ENCODE data around the gene NAA40.

Gene NAA40

DNA sequence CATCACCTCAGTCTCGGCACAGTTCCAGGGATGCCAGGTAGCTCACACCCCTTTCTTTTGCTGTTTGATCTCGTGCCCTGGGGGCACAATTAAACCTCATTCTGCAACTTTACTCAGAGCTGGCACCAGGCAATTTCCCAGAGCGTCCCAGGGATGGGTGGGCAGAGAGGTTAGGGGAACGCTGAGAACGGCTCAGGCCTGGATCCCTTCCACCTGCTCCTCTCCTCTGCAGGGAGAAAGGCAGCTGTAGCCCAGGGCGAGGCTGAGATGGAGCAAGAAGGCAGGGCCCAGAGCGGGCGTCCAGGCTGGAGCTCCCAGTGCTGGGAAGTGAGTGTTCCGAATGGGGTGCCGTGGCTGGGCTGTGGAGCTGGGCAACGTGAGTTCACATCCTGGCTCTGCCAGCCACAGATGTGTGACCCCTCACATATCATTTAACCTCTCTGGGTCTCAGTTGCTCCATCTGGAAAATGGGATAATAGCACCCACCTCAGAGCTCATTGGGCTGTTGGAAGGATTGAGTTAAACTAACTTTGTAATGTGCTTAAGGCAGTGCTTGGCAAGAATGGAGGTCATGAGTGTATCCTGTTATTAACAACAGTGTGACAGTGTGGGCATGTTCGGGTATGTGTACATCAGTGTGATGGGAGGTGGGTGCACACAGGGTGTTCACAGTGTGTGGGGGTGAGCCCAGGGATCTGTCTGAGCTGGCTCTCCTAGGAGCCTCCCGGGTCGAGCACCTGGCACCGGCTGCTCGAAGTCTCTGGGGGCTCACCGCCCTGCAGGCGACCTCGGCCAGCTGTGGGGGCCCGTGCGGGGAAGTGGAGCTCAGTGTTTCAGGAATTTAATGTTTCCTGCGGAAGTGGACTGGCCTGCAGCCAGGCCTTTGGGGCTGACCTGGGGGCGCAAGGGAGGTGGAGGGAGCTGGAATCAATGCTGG, 63.0 kb downstream of the NAA40 start:
- peak overlapping the region; percentile 77 to 97 (median 92) for H3K4me2 ChIP-seq
- peaks cover 16 to 24% (median 20%) of the 10 kb centered on the region in 11 experiments for H3K36me3 ChIP-seq
- H3K9ac ChIP-seq = peak overlapping the region in 8 of 11 experiments; percentile 1 to 56 (median 41); a peak in 12 of 22 replicates
- H3K4me1 ChIP-seq = peaks cover 55 to 79% (median 73%) of the 10 kb centered on the region in 10 experiments
- H3K27me3 ChIP-seq = peaks cover 9 to 44% (median 24%) of the 10 kb centered on the region in 11 experiments
- no peaks in the 10 kb centered on the region for H3K9me3 ChIP-seq (replicated peaks in 1 of 11)
- peaks cover 35 to 95% (median 79%) of the 10 kb centered on the region in 11 experiments; a peak in 21 of 22 replicates for H4K20me1 ChIP-seq
- no peak for TF ChIP-seq Cebpa-rat (IDR thresholded peaks at IDR 0.05)
- peak overlapping the region in 3 of 11 experiments; percentile 25 to 55 (median 46); a peak in 5 of 22 replicates for H3K27ac ChIP-seq
- H3K4me3 ChIP-seq = peak overlapping the region in 2 of 10 experiments; percentile 28 to 38; a peak in 2 of 20 replicates

GRCh38 chr11:64003807-64004589, 65.2 kb downstream of the NAA40 start:
- Histone ChIP-seq H3K9me3 (replicated peaks in 1 of 11) (no peaks in the 10 kb centered on the region), H4K20me1 (peaks cover 13 to 95% (median 73%) of the 10 kb centered on the region in 11 experiments; a peak in 21 of 22 replicates), H3K4me2 (peak overlapping the region in 8 of 11 experiments; percentile 4 to 95 (median 36); a peak in 12 of 22 replicates), H3K36me3 (peaks cover 0 to 2% (median 0%) of the 10 kb centered on the region in 11 experiments; a peak in 1 of 22 replicates), H3K9ac (no peak overlapping the region), H3K4me1 (peaks cover 47 to 69% (median 63%) of the 10 kb centered on the region in 10 experiments), H3K27me3 (peaks cover 32 to 65% (median 45%) of the 10 kb centered on the region in 11 experiments), H3K4me3 (no peak overlapping the region), H3K27ac (peak overlapping the region in 1 of 11 experiments; percentile 24; a peak in 1 of 22 replicates)
- no peak for TF ChIP-seq Cebpa-rat (IDR thresholded peaks at IDR 0.05)

GRCh38 chr11:64004590-64004984, 65.8 kb downstream of the NAA40 start:
- Histone ChIP-seq H3K27ac (no peak overlapping the region), H3K27me3 (peaks cover 34 to 66% (median 47%) of the 10 kb centered on the region in 11 experiments), H3K4me2 (peak overlapping the region in 5 of 11 experiments; percentile 4 to 95 (median 43); a peak in 2 of 22 replicates), H3K36me3 (no peaks in the 10 kb centered on the region), H3K4me3 (no peak overlapping the region), H3K9me3 (replicated peaks in 1 of 11) (no peaks in the 10 kb centered on the region), H4K20me1 (peaks cover 7 to 95% (median 67%) of the 10 kb centered on the region in 11 experiments; a peak in 21 of 22 replicates), H3K4me1 (peaks cover 41 to 63% (median 58%) of the 10 kb centered on the region in 10 experiments), H3K9ac (no peak overlapping the region)
- no peak for TF ChIP-seq Cebpa-rat (IDR thresholded peaks at IDR 0.05)

- TF ChIP-seq Cebpa-rat (IDR thresholded peaks at IDR 0.05) = no peak
- no peak overlapping the region for H3K27ac ChIP-seq
- H3K36me3 ChIP-seq = peaks cover 0 to 4% (median 0%) of the 10 kb centered on the region in 11 experiments; a peak in 4 of 22 replicates
- no peak overlapping the region for H3K9ac ChIP-seq
- H3K4me3 ChIP-seq = no peak overlapping the region
- peaks cover 0 to 85% (median 58%) of the 10 kb centered on the region in 11 experiments; a peak in 20 of 22 replicates for H4K20me1 ChIP-seq
- peaks cover 34 to 58% (median 41%) of the 10 kb centered on the region in 11 experiments for H3K27me3 ChIP-seq
- no peak overlapping the region for H3K4me2 ChIP-seq
- peaks cover 33 to 53% (median 49%) of the 10 kb centered on the region in 10 experiments for H3K4me1 ChIP-seq
- H3K9me3 ChIP-seq (replicated peaks in 1 of 11) = peaks cover 6 to 8% (median 7%) of the 10 kb centered on the region in 11 experiments; a peak in 21 of 22 replicates
Observed at GRCh38 chr11:64005691-64006090, 66.9 kb downstream of the NAA40 start.

- Histone ChIP-seq H3K36me3 (peaks cover 0 to 10% (median 0%) of the 10 kb centered on the region in 11 experiments; a peak in 4 of 22 replicates), H3K27me3 (peaks cover 31 to 52% (median 41%) of the 10 kb centered on the region in 11 experiments), H3K4me1 (peaks cover 26 to 45% (median 42%) of the 10 kb centered on the region in 10 experiments), H3K9ac (no peak overlapping the region), H3K9me3 (replicated peaks in 1 of 11) (peaks cover 10 to 15% (median 14%) of the 10 kb centered on the region in 11 experiments), H3K4me3 (no peak overlapping the region), H3K4me2 (peak overlapping the region in 6 of 11 experiments; percentile 62 to 90 (median 82); a peak in 7 of 22 replicates), H4K20me1 (peaks cover 0 to 80% (median 50%) of the 10 kb centered on the region in 11 experiments; a peak in 20 of 22 replicates), H3K27ac (no peak overlapping the region)
- no peak for TF ChIP-seq Cebpa-rat (IDR thresholded peaks at IDR 0.05)
Observed at GRCh38 chr11:64006398-64006797, 67.6 kb downstream of the NAA40 start.

Data from BLaER1 treated with 17β-estradiol and CSF1 and Interleukin-3, amounts not matched to agents 10 nM and 100 nM (cell line).